NOMO-1 treated with dmso at 0.1 percent for 144 hours (cell line): ENCODE measurements around the gene FAM241B.

ENCODE experiments used
- DNase-seq: peaks from one replicate; lab custom pipeline; 2025; ENCODE audit not compliant: unreplicated experiment; lab: John Stamatoyannopoulos, UW

FAM241B gene

GRCh38 chr10:69662901-69663300 lies 32.9 kb downstream of the FAM241B start:
- DNase-seq: no peak

- DNase-seq: no peak
These were observed 33.4 kb downstream of the FAM241B start for GRCh38 chr10:69663369-69663947.

GRCh38 chr10:69665474-69666320 lies 35.6 kb downstream of the FAM241B start:
- DNase-seq: no peak

- no peak for DNase-seq
These were observed 36.7 kb downstream of the FAM241B start for GRCh38 chr10:69666756-69667155.

DNA sequence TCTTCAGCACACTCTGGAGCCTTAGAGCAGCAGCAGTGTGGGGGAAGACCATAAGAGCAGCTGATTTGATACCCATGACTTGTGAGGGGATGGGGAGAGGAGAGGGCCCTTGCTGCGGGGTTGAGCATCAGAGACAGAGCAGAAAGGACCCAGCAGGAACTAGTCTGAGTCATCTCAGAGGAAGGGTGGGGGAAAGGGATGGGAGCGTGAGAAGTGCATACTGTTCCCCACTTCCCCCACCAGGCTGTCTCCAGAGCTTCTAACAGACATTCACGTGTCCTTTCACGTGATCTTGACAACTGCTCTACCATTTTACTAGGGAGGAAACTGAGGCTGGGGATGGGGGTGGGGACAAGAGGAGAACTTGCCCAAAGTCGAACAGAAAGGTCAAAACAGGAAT lies 38.7 kb downstream of the FAM241B start:
- no peak for DNase-seq

DNA sequence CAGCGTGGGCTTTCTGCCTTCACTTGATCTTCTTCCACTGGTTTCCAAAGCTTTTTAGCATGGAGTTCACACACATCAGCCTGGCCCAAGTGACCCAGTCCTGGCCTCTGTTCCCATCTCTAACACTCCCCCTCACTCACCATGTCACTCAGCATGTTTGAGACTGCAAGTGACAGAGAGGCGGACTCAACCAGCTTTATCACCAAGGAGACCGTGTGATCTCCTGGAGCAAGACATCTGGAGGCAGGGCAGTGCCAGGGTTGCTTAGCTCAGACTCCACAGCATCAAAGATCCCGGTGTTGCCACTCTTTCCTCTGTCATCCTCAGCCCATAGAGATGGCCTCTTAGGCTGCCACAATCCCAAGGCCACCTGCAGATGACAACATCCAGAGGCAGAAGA lies 39.4 kb downstream of the FAM241B start:
- no peak for DNase-seq

DNA sequence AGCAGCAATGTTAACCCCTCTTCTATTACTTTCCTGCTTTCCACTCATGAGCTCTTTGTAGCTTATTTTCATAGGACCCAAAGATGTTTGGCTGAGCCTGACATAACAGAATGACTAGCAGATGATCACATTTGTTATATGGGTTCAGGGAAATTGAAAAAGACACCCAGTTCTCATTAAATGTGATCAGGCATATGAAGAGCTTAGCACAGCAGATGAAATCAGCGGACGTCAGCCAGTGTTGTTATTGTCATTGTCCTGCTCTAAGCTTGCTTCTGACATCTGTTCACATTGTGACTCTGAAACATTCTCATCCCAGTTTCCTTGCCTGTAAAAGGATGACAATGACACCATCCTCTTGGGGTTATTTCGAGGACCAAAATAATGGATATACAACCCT lies 43.5 kb downstream of the FAM241B start:
- DNase-seq: no peak

GRCh38 chr10:69674786-69675185 lies 44.7 kb downstream of the FAM241B start:
- DNase-seq: no peak

DNA sequence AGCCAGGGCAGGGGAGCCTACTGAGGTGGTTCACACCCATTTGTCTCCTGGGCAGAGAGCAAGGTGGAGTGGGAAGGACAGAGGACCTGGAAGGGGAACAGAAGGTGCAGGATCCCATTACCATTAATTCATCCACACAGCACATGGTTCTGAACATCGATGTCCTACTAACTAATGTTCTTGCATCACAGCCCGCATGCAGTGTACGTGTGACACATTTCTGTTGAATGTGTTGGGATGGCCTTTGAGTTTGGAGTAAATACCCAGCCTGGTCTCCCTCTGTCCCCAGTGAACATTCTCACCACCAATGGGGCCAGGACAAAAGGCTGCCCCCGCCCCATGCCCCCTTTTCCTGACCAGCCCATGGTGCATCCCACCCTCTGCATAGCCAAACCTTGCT lies 46.3 kb downstream of the FAM241B start:
- DNase-seq: no peak

GRCh38 chr10:69677985-69678654 lies 48.1 kb downstream of the FAM241B start:
- no peak for DNase-seq

GRCh38 chr10:69679736-69680135 lies 49.7 kb downstream of the FAM241B start:
- no peak for DNase-seq

DNA sequence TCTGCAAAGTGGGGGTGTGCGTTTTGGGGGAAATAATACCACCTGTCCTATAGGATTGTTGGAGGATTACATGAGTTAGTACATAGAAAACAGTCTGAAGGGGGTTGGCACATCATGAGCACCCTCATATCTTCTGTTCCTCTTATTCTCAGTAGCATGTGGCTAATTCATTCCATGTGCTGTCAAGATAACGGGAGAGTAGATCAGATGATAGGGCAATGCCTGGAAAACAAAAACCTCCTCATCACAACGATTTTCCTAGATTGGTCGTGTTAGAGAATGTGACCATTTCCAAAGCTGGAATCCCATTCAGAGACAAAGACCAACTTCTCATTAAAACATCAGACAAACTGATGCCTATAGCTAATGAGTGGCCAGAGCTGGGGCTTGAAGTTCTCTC lies 50.6 kb downstream of the FAM241B start:
- DNase-seq: no peak

- no peak for DNase-seq
These were observed 51.4 kb downstream of the FAM241B start for GRCh38 chr10:69681436-69681835.

DNA sequence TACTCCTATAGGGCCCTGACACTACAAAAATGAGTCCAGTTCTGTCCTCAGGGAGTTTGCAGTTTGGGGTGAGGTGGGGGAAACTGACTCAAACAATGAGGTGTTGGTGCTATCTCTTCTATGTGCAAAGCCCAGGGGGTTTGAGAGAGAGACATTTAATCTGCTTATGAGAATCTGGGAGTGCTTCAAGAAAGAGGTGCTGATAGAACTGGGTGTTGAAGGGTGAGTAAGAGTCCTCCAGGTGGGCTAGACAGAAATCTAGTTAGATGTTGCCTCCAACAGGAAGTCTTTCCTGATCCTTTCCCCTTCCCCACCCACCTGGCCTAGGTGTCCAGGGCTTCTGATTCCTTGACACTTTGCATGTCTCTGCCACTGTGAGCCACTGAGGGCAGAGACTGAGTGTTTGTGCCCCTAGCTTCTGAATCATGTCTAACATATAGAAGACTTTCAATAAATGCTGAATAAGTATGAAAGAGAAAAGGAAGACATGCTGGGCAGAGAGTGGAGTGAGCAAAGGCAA lies 53.0 kb downstream of the FAM241B start:
- DNase-seq: no peak
